ENCODE results near the gene INPP4A.

DNA sequence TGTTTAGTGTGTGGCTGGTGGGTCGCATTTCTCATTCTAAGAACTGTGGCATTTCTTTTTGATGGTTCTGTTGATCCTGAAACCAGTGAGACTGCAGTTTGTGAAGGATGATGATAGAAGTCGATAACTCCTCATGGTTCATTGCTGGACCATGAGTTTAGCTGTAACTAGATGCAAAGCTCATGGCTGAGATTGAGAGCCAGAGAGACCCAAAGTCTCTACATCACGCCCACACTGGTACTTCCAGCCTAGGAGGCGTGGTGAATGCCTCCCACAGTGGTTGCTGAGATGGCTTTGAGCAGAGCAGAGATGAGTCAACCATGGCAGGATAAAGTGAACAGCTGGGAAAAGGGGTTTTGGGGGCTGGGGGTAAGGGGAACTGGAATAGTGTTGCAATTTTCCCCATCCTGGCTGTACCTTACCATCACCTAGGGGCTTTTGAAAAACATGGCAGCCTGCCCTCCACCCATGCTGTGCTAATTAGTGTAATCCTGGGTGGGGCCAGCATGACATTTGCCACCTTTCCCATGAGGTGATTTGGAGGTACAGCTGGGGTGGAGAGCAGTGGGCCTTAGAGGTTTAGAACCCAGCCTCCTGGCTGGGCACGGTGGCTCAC, 24.1 kb downstream of the INPP4A start:
- no peak for TF ChIP-seq EZH2 (IDR thresholded peaks at IDR 0.05)
- TF ChIP-seq POLR2AphosphoS5 (IDR thresholded peaks at IDR 0.05; ENCODE audit: borderline replicate concordance, low read depth, low read length): no peak
